Spleen (tissue), 11 donors: ENCODE results near the gene MEIKIN. TPM values are rescaled to one million over a fixed set of nuclear protein-coding genes. Genes with fewer than 3 reads are reported as not detected.

ENCODE experiments used
- DNase-seq: peaks from one replicate; pipeline ENCODE4 v3.0.0-alpha.2; 2020
- H3K27ac ChIP-seq, 8 donors: fragments of 200-600 bp; sonication (generic) in 7 of 8; 1 replicate in 4 of 8; 2 replicates in 4 of 8; pipeline versions ENCODE4 v1.5.0 to v1.8.0; 2016 to 2021; ENCODE audit warnings: inconsistent platforms in 4 of 8, mild to moderate bottlenecking in 4 of 8, moderate library complexity in 1 of 8
- H3K27me3 ChIP-seq, 7 donors: fragments of 200-600 bp; sonication (generic) in 6 of 7; replicated peaks in 1 of 7; 1 replicate in 4 of 7; 2 replicates in 3 of 7; pipeline versions ENCODE4 v1.5.0 to v1.8.0; 2016 to 2021; ENCODE audit warnings: inconsistent platforms in 3 of 7, mild to moderate bottlenecking in 1 of 7
- H3K36me3 ChIP-seq, 6 donors: fragments of 200-600 bp; sonication (generic) in 5 of 6; 1 replicate in 4 of 6; 2 replicates in 2 of 6; pipeline versions ENCODE4 v1.5.0 to v1.8.0; 2016 to 2021; ENCODE audit warnings: inconsistent platforms in 2 of 6
- H3K4me1 ChIP-seq, 6 donors: fragments of 200-600 bp; sonication (generic) in 5 of 6; 1 replicate in 3 of 6; 2 replicates in 3 of 6; pipeline versions ENCODE4 v1.5.0 to v1.8.0; 2016 to 2021; ENCODE audit warnings: inconsistent platforms in 3 of 6
- H3K4me3 ChIP-seq, 8 donors: fragments of 200-600 bp; sonication (generic) in 7 of 8; 1 replicate in 4 of 8; 2 replicates in 4 of 8; pipeline versions ENCODE4 v1.5.0 to v1.8.0; 2016 to 2021; ENCODE audit warnings: inconsistent platforms in 4 of 8, mild to moderate bottlenecking in 4 of 8, moderate library complexity in 2 of 8
- H3K9me3 ChIP-seq, 8 donors: fragments of 200-600 bp; sonication (generic) in 7 of 8; 1 replicate in 4 of 8; 2 replicates in 4 of 8; pipeline versions ENCODE4 v1.5.0 to v1.8.0; 2016 to 2021; ENCODE audit warnings: inconsistent platforms in 4 of 8
- CTCF ChIP-seq, 11 experiments: fragments of 200-600 bp in 7 of 11; fragments of 450-650 bp in 4 of 11; sonication (generic) in 4 of 11; IDR thresholded peaks in 8 of 11; conservative IDR thresholded peaks in 3 of 11; 1 replicate in 7 of 11; 2 replicates in 4 of 11; pipeline versions ENCODE4 v1.4.0 to v1.8.0; 2016 to 2021; ENCODE audit warnings: antibody characterized with exemption in 11 of 11, inconsistent platforms in 4 of 11, mild to moderate bottlenecking in 1 of 11
- POLR2A ChIP-seq, 3 donors: fragments of 450-650 bp; IDR thresholded peaks; one replicate each; pipeline ENCODE4 v1.5.1; 2017; ENCODE audit warnings: antibody characterized with exemption in 3 of 3, mild to moderate bottlenecking in 1 of 3
- POLR2AphosphoS5 ChIP-seq, 3 donors: sonication (generic); formaldehyde crosslinking; IDR thresholded peaks; one replicate each; pipeline ENCODE4 v1.5.1; 2017; ENCODE audit warnings: antibody characterized with exemption in 3 of 3
- WGBS, 5 donors: extraction: QIAGEN DNeasy Blood & Tissue Kit in 3 of 5; methylation state at CpG; one replicate each; pipeline versions ENCODE4 v1.1.5 to v1.1.7; 2013 to 2018; 5-methylcytosine and 5-hydroxymethylcytosine counted together
- intact Hi-C: fragments of 100-400 bp; cut with DNase I; formaldehyde crosslinking; loops from one replicate; pipeline ENCODE4 v1.15.0; 2023; ENCODE audit warnings: low total_unique reads
- polyA plus RNA-seq, 3 donors: library from polyadenylated mRNA; stranded (reverse); fragments of 200-250 nt; gene quantifications; one replicate each; pipeline ENCODE4 v1.2.1, GENCODE V29; 2013
- total RNA-seq, 7 donors: library from RNA; depleted of rRNA in 3 of 7; stranded (reverse); fragments of >200 nt in 3 of 7; fragmentation: NEBNext Ultra II Directional in 4 of 7; extraction: Animal tissue kit (Norgen Biotek cat#: 25700) in 4 of 7; gene quantifications; one replicate each; pipeline versions ENCODE4 v1.1.0 to v1.2.1, GENCODE V29; 2016 to 2021
- donor health status: healthy with polysubstance abuse.
- donor health status: DM: no; HTN: no; CAD: no; lungs with moderate emphysema.
- donor health status: DM: no; HTN: no; CAD: no.
- donor health status: Bipolar disorder and iron deficiency.
- donor health status: healthy.
- donor health status: DM: no; HTN: no; CAD: no.
- donor health status: DM: yes; HTN: yes; CAD: no.

Gene MEIKIN
- total and polyA plus RNA-seq, 10 donors, result 0.24 TPM; not detected in 9

GRCh38 chr5:131812371-131813160, 132.9 kb downstream of the MEIKIN start:
- 84 to 93% (median 89%) methylated on average over 4 of the region's 4 CpGs for WGBS, 5 donors
- Histone ChIP-seq H3K27me3 (no peaks in the 10 kb centered on the region), H3K4me3 (no peak overlapping the region), H3K9me3 (no peaks in the 10 kb centered on the region), H3K4me1 (peaks cover 0 to 10% (median 0%) of the 10 kb centered on the region in 6 donors), H3K27ac (no peak overlapping the region), H3K36me3 (no peaks in the 10 kb centered on the region)
- intact Hi-C loops, result no loop called here
- TF ChIP-seq POLR2A (IDR thresholded peaks at IDR 0.05), result no peak
- TF ChIP-seq POLR2AphosphoS5 (IDR thresholded peaks at IDR 0.05), result no peak
- no peak for TF ChIP-seq CTCF (IDR thresholded peaks at IDR 0.05 in 8 of 11, conservative IDR thresholded peaks at IDR 0.05 in 3 of 11)
- DNase-seq, result no peak

- Histone ChIP-seq H3K27ac (no peak overlapping the region), H3K36me3 (no peaks in the 10 kb centered on the region)
- DNase-seq, result no peak
These were observed 134.8 kb downstream of the MEIKIN start for GRCh38 chr5:131810510-131811249.

GRCh38 chr5:131796793-131797693, 148.4 kb downstream of the MEIKIN start, which contains the start of gene FNIP1:
TSS of gene FNIP1 (minus strand) at chr5:131797017. CDS start at chr5:131796921, 96 bp downstream.
- Histone ChIP-seq H3K27me3 (no peaks in the 10 kb centered on the region), H3K36me3 (no peaks in the 10 kb centered on the region), H3K4me1 (peaks cover 16 to 53% (median 37%) of the 10 kb centered on the region in 6 donors), H3K4me3 (peak within 1 kb of the TSS; percentile 77 to 84 (median 81)), H3K9me3 (no peaks in the 10 kb centered on the region), H3K27ac (peak within 1 kb of the TSS; percentile 94 to 99 (median 99))
- TF ChIP-seq POLR2A (IDR thresholded peaks at IDR 0.05), result peak; percentile 42 to 91 (median 63)
- peak in 2 of 11 experiments; percentile 32 to 39 for TF ChIP-seq CTCF (IDR thresholded peaks at IDR 0.05 in 8 of 11, conservative IDR thresholded peaks at IDR 0.05 in 3 of 11)
- TF ChIP-seq POLR2AphosphoS5 (IDR thresholded peaks at IDR 0.05), result peak; percentile 97 to 99 (median 99)
- WGBS, 5 donors, result 0 to 1% (median 1%) methylated on average over 57 to 79 of the region's 79 CpGs
- intact Hi-C loops, result loop anchor here (5.0 kb wide), 1 partner anchor 160 kb away; the partner anchor contains the start of gene RAPGEF6
- peak; percentile 100 for DNase-seq

More at GRCh38 chr5:131810510-131811249, 134.8 kb downstream of the MEIKIN start:
- Histone ChIP-seq H3K27me3 (no peaks in the 10 kb centered on the region), H3K4me3 (no peak overlapping the region), H3K4me1 (peaks cover 0 to 9% (median 0%) of the 10 kb centered on the region in 6 donors), H3K9me3 (no peaks in the 10 kb centered on the region)
- TF ChIP-seq POLR2A (IDR thresholded peaks at IDR 0.05) (no peak), CTCF (IDR thresholded peaks at IDR 0.05 in 8 of 11, conservative IDR thresholded peaks at IDR 0.05 in 3 of 11) (peak in 3 of 11 experiments; percentile 11 to 25 (median 14))
- 6 to 8% (median 8%) methylated on average over 3 of the region's 3 CpGs for WGBS, 5 donors
- intact Hi-C loops, result no loop called here
